ENCODE data around the gene PGAP2. TPM values are rescaled to one million over a fixed set of nuclear protein-coding genes. Genes with fewer than 3 reads are reported as not detected.

Gene PGAP2
- polyA plus RNA-seq, 1 experiment: 20.8 TPM

DNA sequence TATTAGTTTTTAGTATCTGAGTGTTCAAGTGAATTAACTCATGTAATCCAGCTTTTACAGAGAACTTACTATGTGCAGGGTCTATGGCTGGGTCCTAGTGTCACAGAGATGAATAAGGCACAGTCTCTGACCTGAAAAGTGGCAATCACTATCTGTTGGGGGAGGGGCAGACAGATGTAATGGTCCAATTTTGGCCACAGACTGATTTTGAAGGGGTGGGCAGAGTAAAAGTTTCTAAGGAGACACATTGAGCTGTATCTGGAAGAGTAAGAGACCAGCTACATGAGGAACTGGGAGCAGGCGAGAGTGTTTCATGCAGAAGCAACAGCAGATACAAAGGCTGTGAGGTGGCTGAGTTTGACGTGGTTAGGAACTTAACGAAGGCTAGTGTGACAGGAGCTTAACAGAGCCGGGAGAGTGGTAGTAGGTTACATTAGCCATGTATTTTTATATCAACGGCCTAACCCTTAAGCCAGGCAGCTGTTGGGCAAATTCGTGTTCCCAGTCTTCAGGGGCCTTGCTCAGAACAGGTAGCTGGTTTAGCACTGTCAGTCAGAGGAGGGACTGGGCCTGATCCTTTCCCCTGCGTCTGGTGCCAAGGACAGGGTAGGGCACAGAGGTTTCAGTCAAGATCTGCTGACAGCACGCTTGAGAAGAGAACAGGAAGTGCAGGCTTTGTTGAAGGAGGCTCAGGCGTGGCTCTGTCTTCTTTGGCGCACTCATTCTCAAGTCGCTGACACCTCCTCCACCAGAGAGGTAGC, 45.7 kb downstream of the PGAP2 start:
- no peak for DNase-seq (ENCODE audit: low read depth, low spot score)
- no peak overlapping the region for H3K4me3 ChIP-seq (ENCODE audit: low read depth, low read length)
- no peak for TF ChIP-seq CTCF (IDR thresholded peaks at IDR 0.05; ENCODE audit: low read depth, low read length)
- ChIA-PET CTCF (interaction anchor here (0.6 to 27.6 kb wide), 66 partner anchors 9 to 268 kb away, joined by 3 to 1559 read pairs (median 6); partner anchors contain the start of genes PGAP2, RHOG and RRM1), POLR2A (interaction anchor here (1.1 to 2.8 kb wide), 6 partner anchors 13 to 220 kb away, joined by 3 to 21 read pairs (median 4); partner anchors contain the start of gene RHOG)
- H3K27me3 ChIP-seq (ENCODE audit: control insufficient read depth, insufficient read depth, low read length): no peaks in the 10 kb centered on the region
- H3K27ac ChIP-seq (ENCODE audit: low read depth, low read length): peak overlapping the region; percentile 39
- no peaks in the 10 kb centered on the region; the same call in 1 of the 2 replicates for H3K9me3 ChIP-seq (ENCODE audit: control insufficient read depth, insufficient read depth, low read length)

- ChIA-PET CTCF (interaction anchor here (0.6 to 27.6 kb wide), 67 partner anchors 9 to 333 kb away, joined by 3 to 1559 read pairs (median 6); partner anchors contain the start of genes PGAP2, RHOG and RRM1), POLR2A (interaction anchor here (0.7 to 2.8 kb wide), 7 partner anchors 14 to 220 kb away, joined by 3 to 21 read pairs (median 4); partner anchors contain the start of gene RHOG)
- Histone ChIP-seq H3K4me3 (ENCODE audit: low read depth, low read length) (0 out of 2 replicates have a peak overlapping the region, but pooled peaks have one; percentile 7), H3K27ac (ENCODE audit: low read depth, low read length) (peak overlapping the region; percentile 39), H3K27me3 (ENCODE audit: control insufficient read depth, insufficient read depth, low read length) (no peaks in the 10 kb centered on the region), H3K9me3 (ENCODE audit: control insufficient read depth, insufficient read depth, low read length) (no peaks in the 10 kb centered on the region; the same call in 1 of the 2 replicates)
- DNase-seq (ENCODE audit: low read depth, low spot score): no peak
- TF ChIP-seq CTCF (IDR thresholded peaks at IDR 0.05; ENCODE audit: low read depth, low read length): no peak
Measured at GRCh38 chr11:3854660-3854976, 46.3 kb downstream of the PGAP2 start.

DNA sequence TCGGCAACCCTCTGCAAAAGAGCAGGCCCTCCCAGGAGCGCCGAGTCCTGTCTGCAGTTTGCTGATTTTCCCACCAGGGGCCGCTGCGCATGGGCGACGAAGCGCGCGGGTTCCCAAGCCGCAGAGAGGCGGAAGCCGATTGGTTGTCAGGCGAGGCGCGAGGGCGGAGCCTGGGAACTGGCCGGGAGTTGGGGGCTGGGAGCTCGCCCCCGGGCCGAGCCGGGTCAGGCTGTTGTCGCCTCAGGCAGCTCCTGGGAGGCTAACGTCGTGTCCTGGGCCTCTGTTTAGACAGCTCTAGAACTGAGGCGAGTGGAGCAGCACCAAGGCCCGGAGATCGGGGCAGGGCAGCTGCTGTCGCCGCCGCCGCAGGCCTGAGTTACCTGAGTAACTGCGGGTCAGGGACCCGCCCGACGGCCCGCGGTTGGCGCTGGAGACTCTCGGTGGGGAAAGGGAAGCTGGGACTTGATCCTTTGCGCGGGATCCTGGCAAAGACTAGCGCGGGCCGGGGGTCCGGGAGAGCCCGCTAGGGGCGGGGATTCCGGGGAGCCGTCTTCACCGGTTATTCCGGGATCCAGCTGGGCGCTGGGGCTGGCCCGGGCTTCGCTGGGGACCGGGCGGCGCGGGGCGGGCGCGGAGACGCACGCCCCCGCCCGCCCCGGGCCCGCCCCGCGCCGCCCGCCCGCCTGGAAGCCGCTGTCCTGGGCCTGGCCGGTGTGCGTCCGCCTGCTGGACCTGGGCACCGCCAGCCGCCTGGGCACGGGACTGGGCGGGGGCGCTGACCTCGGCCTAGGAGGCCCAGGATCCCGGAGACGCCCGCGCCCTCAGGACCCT, 46.8 kb downstream of the PGAP2 start, which contains the start of gene STIM1:
Gene STIM1 (plus strand): TSS at position 688 of the 831 bp plus-strand sequence. CDS start 607 bp downstream, outside the sequence.
- peak; percentile 83 for DNase-seq (ENCODE audit: low read depth, low spot score)
- peak within 1 kb of the TSS; percentile 73 for H3K27ac ChIP-seq (ENCODE audit: low read depth, low read length)
- H3K9me3 ChIP-seq (ENCODE audit: control insufficient read depth, insufficient read depth, low read length): no peaks in the 10 kb centered on the region; the same call in 1 of the 2 replicates
- CTCF ChIA-PET: interaction anchor here (0.5 to 27.6 kb wide), 72 partner anchors 9 to 333 kb away, joined by 3 to 1559 read pairs (median 6); partner anchors contain the start of genes PGAP2, RHOG and RRM1
- H3K27me3 ChIP-seq (ENCODE audit: control insufficient read depth, insufficient read depth, low read length): no peaks in the 10 kb centered on the region
- POLR2A ChIA-PET: interaction anchor here (0.6 to 2.8 kb wide), 8 partner anchors 15 to 219 kb away, joined by 3 to 21 read pairs (median 4); partner anchors contain the start of gene RHOG
- peak; percentile 87 for TF ChIP-seq CTCF (IDR thresholded peaks at IDR 0.05; ENCODE audit: low read depth, low read length)
- peak within 1 kb of the TSS; percentile 85 for H3K4me3 ChIP-seq (ENCODE audit: low read depth, low read length)

DNA sequence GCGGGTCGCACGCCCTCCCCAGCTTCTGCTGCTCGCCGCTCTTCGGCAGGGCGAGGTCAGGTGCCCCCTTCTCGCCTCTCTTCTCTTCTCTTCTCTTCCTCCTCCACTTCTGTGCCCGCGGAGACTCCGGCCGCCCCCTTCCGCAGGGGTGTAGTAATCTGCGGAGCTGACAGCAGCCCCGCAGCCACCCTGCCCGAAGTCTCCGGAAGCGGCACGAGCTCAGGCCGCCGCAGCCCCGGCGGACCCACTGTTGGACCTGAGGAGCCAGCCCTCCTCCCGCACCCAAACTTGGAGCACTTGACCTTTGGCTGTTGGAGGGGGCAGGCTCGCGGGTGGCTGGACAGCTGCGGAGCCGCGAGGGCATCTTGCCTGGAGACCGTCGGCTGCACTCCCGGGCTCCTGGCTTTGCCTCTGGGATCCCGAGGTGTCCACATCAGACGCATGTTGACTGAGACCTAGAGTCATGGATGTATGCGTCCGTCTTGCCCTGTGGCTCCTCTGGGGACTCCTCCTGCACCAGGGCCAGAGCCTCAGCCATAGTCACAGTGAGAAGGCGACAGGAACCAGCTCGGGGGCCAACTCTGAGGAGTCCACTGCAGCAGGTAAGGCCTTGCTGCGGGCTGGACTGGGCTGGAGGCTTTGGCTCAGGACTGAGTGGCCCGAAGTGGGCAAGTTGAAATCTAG, 47.6 kb downstream of the PGAP2 start:
- POLR2A ChIA-PET: interaction anchor here (1.4 to 2.8 kb wide), 4 partner anchors 15 to 218 kb away, joined by 4 to 21 read pairs (median 7); partner anchors contain the start of gene RHOG
- no peak for DNase-seq (ENCODE audit: low read depth, low spot score)

More for the DNA sequence above, 47.6 kb downstream of the PGAP2 start:
- Histone ChIP-seq H3K27me3 (ENCODE audit: control insufficient read depth, insufficient read depth, low read length) (no peaks in the 10 kb centered on the region), H3K27ac (ENCODE audit: low read depth, low read length) (peak overlapping the region; percentile 11), H3K9me3 (ENCODE audit: control insufficient read depth, insufficient read depth, low read length) (no peaks in the 10 kb centered on the region; the same call in 1 of the 2 replicates), H3K4me3 (ENCODE audit: low read depth, low read length) (peak overlapping the region; percentile 85)
- CTCF ChIA-PET: interaction anchor here (0.8 to 27.6 kb wide), 27 partner anchors 8 to 331 kb away, joined by 3 to 1559 read pairs (median 14); partner anchors contain the start of genes PGAP2, RHOG and RRM1
- TF ChIP-seq CTCF (IDR thresholded peaks at IDR 0.05; ENCODE audit: low read depth, low read length): no peak
